Activated B cell treated with CpG ODN at 0.5 μM for 24 hours (primary cell): Measurements from ENCODE around the gene MTMR11. TPM values are rescaled to one million over a fixed set of nuclear protein-coding genes. Genes with fewer than 3 reads are reported as not detected.
"Not testable (repeated sequence)": the region's sequence is repeated elsewhere in the genome, so short reads cannot be mapped to it uniquely, and the experiment has no call there.

Experiments used
- ATAC-seq: fragments of 200-7000 bp; cut with Tn5 transposase; one replicate; pipeline ENCODE4 v1.10.0; 2021; ENCODE audit warnings: low read depth, mild to moderate bottlenecking, moderate library complexity
- CTCF ChIA-PET: fragments of 350-600 bp; sonication (Branson Sonifier 250); formaldehyde crosslinking; loops from one replicate; lab custom pipeline; 2021; ENCODE audit warnings: antibody characterized with exemption; lab: Charles Lee
- POLR2A ChIA-PET: fragments of 350-600 bp; sonication (Branson Sonifier 250); formaldehyde crosslinking; loops from one replicate; lab custom pipeline; 2021; ENCODE audit warnings: antibody characterized with exemption; lab: Charles Lee
- DNase-seq: peaks from one replicate; pipeline ENCODE4 v3.0.0; 2022
- H3K27ac Mint-ChIP-seq: one replicate; pipeline ENCODE4 v1.8.0; 2020; ENCODE audit warnings: mixed read lengths
- H3K27me3 Mint-ChIP-seq: one replicate; pipeline ENCODE4 v1.8.0; 2021; ENCODE audit warnings: mixed read lengths
- H3K36me3 Mint-ChIP-seq: one replicate; pipeline ENCODE4 v1.8.0; 2021; ENCODE audit warnings: low read depth, mixed read lengths
- H3K4me1 Mint-ChIP-seq: one replicate; pipeline ENCODE4 v1.8.0; 2021; ENCODE audit warnings: mixed read lengths
- H3K4me3 Mint-ChIP-seq: one replicate; pipeline ENCODE4 v1.8.0; 2020; ENCODE audit warnings: mild to moderate bottlenecking, mixed read lengths
- H3K9me3 Mint-ChIP-seq: one replicate; pipeline ENCODE4 v1.8.0; 2020; ENCODE audit warnings: mixed read lengths
- intact Hi-C: fragments of 100-400 bp; cut with micrococcal nuclease; formaldehyde crosslinking; loops from one replicate; pipeline ENCODE4 v1.15.1; 2024
- total RNA-seq: library from RNA; stranded (reverse); gene quantifications from 2 replicates; pipeline ENCODE4 v1.2.3, GENCODE V29; 2022
- TF ChIP-seq, protein P1 (sequence below): fragments of 200-600 bp; IDR thresholded peaks from one replicate; pipeline ENCODE4 v1.8.0; 2022; ENCODE audit warnings: antibody characterized with exemption, mild to moderate bottlenecking

Gene MTMR11
- total RNA-seq, 1 donor from 2014 or later, result not detected

DNA sequence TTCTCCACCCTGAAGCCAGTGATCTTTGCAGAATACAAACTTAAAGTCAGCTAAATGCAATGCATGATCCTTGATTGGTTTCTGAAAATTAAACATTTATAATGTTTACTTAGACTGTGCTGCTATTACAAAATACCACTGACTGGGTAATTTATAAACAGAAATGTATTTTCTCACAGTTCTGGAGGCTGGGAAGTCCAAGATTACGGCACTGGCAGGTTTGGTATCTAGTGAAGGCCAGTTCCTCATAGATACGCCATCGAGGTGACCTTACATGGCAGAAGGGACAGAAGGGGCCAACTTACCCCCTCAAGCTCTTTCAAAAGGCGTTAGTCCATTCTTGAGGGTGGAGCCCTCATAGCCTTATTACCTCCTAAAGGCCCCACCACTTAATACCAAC, 40.1 kb downstream of the MTMR11 start:
- ChIA-PET CTCF (no interaction called here), POLR2A (interaction anchor here (0.6 to 1.8 kb wide), 2 partner anchors 8 to 339 kb away, joined by 3 to 6 read pairs; partner anchors contain the start of gene ANP32E)
- Mint-ChIP-seq H3K4me3 (no peak overlapping the region), H3K36me3 (peaks cover 1% of the 10 kb centered on the region), H3K9me3 (peaks cover 4% of the 10 kb centered on the region), H3K27ac (no peak overlapping the region), H3K27me3 (no peaks in the 10 kb centered on the region), H3K4me1 (peaks cover 20% of the 10 kb centered on the region)
- intact Hi-C loops, result loop anchor here (10.0 kb wide), 1 partner anchor 268 kb away; no protein-coding TSS in a partner anchor
- TF ChIP-seq, protein P1, sequence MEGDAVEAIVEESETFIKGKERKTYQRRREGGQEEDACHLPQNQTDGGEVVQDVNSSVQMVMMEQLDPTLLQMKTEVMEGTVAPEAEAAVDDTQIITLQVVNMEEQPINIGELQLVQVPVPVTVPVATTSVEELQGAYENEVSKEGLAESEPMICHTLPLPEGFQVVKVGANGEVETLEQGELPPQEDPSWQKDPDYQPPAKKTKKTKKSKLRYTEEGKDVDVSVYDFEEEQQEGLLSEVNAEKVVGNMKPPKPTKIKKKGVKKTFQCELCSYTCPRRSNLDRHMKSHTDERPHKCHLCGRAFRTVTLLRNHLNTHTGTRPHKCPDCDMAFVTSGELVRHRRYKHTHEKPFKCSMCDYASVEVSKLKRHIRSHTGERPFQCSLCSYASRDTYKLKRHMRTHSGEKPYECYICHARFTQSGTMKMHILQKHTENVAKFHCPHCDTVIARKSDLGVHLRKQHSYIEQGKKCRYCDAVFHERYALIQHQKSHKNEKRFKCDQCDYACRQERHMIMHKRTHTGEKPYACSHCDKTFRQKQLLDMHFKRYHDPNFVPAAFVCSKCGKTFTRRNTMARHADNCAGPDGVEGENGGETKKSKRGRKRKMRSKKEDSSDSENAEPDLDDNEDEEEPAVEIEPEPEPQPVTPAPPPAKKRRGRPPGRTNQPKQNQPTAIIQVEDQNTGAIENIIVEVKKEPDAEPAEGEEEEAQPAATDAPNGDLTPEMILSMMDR, result no peak
- DNase-seq (no peak), ATAC-seq (no peak)

DNA sequence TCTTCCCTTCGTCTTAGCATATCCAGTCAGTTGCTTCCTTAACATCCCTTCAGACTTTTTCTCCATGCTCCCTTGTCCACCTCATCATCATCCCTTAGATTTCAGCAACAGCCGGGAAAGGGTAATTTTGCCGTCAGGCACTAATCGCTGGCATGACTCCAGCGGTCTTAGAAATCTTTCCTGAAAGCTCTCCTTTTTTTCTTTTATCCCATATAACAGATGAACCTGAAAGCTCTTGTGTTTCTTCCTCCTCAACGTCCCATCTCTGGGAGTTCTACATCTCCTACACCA, 47.7 kb downstream of the MTMR11 start:
- ATAC-seq (no peak), DNase-seq (no peak)
- CTCF ChIA-PET, result interaction anchor here (0.6 to 1.3 kb wide), 2 partner anchors 280 to 298 kb away, joined by 3 read pairs; no protein-coding TSS in a partner anchor
- intact Hi-C loops, result loop anchor here (1.0 kb wide), 6 partner anchors 10 to 345 kb away; partner anchors contain the start of genes BOLA1 and SF3B4
- Mint-ChIP-seq H3K4me3 (no peak overlapping the region), H3K27me3 (no peaks in the 10 kb centered on the region), H3K9me3 (no peaks in the 10 kb centered on the region), H3K4me1 (no peaks in the 10 kb centered on the region), H3K36me3 (peaks cover 2% of the 10 kb centered on the region), H3K27ac (no peak overlapping the region)
- TF ChIP-seq, protein P1, result no peak
- POLR2A ChIA-PET, result interaction anchor here (0.5 to 7.3 kb wide), 16 partner anchors 8 to 476 kb away, joined by 3 to 311 read pairs (median 16); partner anchors contain the start of genes BOLA1, RPRD2, SF3B4 and VPS45

DNA sequence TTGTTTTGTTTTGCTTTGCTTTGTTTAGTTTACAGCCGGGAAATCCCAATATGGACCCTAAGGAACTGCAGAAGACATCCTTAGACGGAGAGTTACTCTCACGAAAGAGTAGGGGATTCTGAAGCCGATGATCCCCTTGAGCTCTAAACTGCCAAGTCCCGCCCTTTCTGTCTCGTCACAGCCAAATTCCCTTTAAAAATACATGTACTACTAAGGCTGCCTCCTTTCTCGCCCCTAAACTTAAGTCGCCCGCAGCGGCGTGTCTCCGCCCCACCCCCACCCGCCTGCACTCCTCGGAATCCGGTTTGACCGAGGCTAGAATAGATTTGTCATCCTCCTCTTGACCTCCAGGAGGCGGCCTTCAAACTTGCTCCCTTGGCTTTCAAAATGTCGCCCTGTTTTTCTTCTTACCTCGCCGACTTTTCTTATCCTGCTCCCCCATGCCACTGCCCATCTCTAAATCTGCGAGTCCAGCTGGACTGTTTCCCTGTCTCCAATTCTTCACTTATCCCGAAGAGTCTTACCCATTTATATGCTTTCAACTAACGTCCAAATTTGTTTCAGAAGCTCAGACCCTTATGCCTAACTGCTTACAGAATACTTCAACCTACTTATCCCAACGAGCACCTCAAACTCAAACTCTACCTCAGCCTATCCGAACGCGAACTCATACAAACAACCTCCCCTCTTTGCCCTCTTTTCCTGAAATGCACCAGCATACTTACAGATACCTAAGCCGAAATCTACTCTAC, 48.3 kb downstream of the MTMR11 start:
- peak; percentile 53 for DNase-seq
- Mint-ChIP-seq H3K36me3 (peaks cover 2% of the 10 kb centered on the region), H3K4me1 (no peaks in the 10 kb centered on the region), H3K27me3 (no peaks in the 10 kb centered on the region), H3K27ac (no peak overlapping the region), H3K4me3 (no peak overlapping the region), H3K9me3 (no peaks in the 10 kb centered on the region)
- CTCF ChIA-PET, result interaction anchor here (0.6 to 2.1 kb wide), 11 partner anchors 11 to 299 kb away, joined by 3 to 10 read pairs (median 3); partner anchors contain the start of gene BOLA1
- intact Hi-C loops, result loop anchor here (1.0 kb wide), 6 partner anchors 11 to 346 kb away; partner anchors contain the start of genes BOLA1 and SF3B4
- POLR2A ChIA-PET, result interaction anchor here (0.5 to 7.3 kb wide), 38 partner anchors 9 to 988 kb away, joined by 3 to 311 read pairs (median 8); partner anchors contain the start of genes ANP32E, APH1A, ARNT and BOLA1
- TF ChIP-seq, protein P1, result peak; percentile 54
- peak; percentile 29 for ATAC-seq

DNA sequence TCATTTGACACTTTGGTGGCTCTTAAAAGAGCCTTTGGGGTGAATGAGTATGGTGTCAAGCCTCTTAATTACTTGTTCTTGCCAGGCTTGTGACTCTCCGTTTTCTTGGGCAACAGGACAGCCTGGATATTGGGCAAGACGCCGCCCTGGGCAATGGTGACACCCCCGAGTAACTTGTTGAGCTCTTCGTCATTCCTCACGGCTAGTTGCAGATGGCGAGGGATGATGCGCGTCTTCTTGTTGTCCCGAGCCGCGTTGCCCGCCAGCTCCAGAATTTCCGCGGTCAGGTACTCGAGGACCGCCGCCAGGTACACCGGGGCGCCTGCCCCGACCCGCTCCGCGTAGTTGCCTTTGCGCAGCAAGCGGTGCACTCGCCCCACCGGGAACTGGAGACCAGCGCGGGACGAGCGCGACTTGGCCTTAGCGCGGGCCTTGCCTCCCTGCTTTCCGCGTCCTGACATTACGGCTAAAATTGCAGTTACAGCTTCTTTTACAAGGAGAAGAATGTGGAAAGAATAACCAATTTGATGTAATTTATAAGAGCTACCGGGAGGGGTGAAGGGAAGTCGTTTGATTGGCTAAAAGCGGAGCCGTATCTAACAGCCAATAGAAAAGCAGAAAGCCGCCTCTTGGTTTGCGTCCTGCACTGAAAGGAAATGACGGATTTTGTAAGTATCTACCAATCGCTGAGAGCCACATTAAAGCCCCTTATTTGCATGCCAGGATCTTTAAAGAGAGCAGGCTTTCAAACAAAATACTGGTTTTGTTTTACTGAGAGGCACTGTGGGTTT, 49.0 kb downstream of the MTMR11 start:
- DNase-seq (peak; percentile 69), ATAC-seq (peak; percentile 59)
- H3K27me3 Mint-ChIP-seq, result no peaks in the 10 kb centered on the region
- CTCF ChIA-PET, result interaction anchor here (0.6 to 2.1 kb wide), 9 partner anchors 12 to 300 kb away, joined by 3 to 10 read pairs (median 3); partner anchors contain the start of gene BOLA1
- POLR2A ChIA-PET, result interaction anchor here (0.6 to 7.3 kb wide), 49 partner anchors 9 to 1572 kb away, joined by 3 to 311 read pairs (median 6); partner anchors contain the start of genes ANP32E, APH1A, ARNT and BOLA1
- H3K4me3 Mint-ChIP-seq, result no peak overlapping the region
- TF ChIP-seq, protein P1, result no peak
- H3K27ac Mint-ChIP-seq, result no peak overlapping the region
- no peaks in the 10 kb centered on the region for H3K9me3 Mint-ChIP-seq
- H3K36me3 Mint-ChIP-seq, result peaks cover 2% of the 10 kb centered on the region
- H3K4me1 Mint-ChIP-seq, result no peaks in the 10 kb centered on the region
- intact Hi-C loops, result loop anchor here (1.0 kb wide), 6 partner anchors 12 to 347 kb away; partner anchors contain the start of genes BOLA1 and SF3B4

DNA sequence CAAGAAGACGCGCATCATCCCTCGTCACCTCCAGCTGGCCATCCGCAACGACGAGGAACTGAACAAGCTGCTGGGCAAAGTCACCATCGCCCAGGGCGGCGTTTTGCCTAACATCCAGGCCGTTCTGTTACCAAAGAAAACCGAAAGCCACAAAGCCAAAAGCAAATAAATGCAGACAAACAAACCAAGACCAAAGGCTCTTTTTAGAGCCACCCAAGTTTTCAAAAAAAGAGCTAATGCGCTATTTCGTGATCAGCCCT, 49.6 kb downstream of the MTMR11 start:
- ATAC-seq, H3K27ac Mint-ChIP-seq, H3K36me3 Mint-ChIP-seq, DNase-seq, intact Hi-C loops, H3K9me3 Mint-ChIP-seq, H3K27me3 Mint-ChIP-seq, H3K4me3 Mint-ChIP-seq, H3K4me1 Mint-ChIP-seq: not testable (repeated sequence)
- POLR2A ChIA-PET, result interaction anchor here (0.6 to 7.3 kb wide), 45 partner anchors 10 to 1572 kb away, joined by 3 to 311 read pairs (median 7); partner anchors contain the start of genes ANP32E, APH1A, ARNT and BOLA1
- CTCF ChIA-PET, result interaction anchor here (1.0 to 2.1 kb wide), 4 partner anchors 42 to 300 kb away, joined by 3 to 10 read pairs (median 4); no protein-coding TSS in a partner anchor
